GM19240 (cell line): Measurements from ENCODE around the gene EFCAB11.
A peak's percentile ranks its signal among the peaks of the same experiment; 100 is the strongest.

Source experiments
- DNase-seq: peaks from one replicate; pipeline ENCODE4 v3.0.0; 2011; ENCODE audit warnings: low spot score; ENCODE audit not compliant: insufficient read length

The EFCAB11 gene

GRCh38 chr14:89823743-89824142 lies 130.8 kb downstream of the EFCAB11 start:
- no peak for DNase-seq

- no peak for DNase-seq
Observed at GRCh38 chr14:89814126-89814525, 140.4 kb downstream of the EFCAB11 start.

DNA sequence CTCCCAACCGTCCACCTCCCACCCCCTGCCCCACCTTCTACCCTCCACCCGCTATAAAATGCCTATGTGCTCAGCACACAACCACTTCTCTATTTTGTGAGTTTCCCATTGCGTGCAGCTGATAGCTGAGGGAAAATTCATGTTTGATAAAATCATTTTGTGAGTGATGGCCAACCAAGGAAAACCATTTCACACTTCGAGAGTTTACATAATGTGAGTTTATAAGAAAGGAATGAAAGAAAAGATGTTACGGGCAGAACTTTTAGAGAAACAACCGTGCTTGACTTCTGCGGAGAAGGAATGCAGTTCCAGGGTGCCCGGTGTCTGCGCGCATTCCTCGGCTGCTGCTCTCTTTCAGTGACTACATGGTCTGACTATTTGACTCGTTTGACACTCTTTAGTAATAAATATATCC lies 140.9 kb downstream of the EFCAB11 start:
- DNase-seq, result no peak

- no peak for DNase-seq
Observed at GRCh38 chr14:89811954-89812575, 142.5 kb downstream of the EFCAB11 start.

DNA sequence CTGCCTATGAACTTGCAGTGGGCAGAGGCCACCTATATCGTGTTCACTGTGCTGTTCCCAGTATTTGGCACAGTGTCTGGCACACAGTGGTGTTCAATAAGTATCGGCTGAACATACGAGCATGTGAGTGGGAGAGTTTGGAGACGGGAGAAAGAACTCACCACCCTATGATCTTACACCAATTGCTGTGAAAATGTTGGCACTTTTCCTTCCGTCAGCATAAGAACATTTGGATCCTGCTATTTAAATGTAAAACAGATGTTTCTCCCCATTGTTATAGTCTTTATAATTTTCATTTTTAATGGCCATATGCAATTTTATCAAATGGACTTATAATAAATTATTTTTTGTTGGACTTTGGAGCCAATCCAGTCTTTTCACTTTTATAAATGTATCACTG lies 144.4 kb downstream of the EFCAB11 start:
- no peak for DNase-seq

DNA sequence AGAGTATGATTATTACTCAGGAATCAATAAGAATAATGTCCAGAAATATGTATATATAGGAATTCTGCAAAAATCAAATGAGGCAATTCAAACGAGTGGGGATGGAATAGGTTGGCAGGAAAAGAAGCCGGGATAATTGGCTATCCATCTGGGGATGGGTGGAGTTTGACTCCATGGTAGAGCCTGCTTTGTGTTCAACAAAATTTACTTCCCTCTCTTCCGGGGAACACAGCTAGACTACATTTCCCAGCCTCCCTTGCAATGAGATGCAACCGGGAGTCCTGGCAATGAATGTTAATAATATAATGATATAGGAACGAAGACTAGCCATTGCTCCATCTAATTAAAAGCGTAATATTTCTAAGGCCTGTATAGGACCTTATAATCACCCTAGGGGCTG lies 146.6 kb downstream of the EFCAB11 start:
- DNase-seq, result no peak

DNA sequence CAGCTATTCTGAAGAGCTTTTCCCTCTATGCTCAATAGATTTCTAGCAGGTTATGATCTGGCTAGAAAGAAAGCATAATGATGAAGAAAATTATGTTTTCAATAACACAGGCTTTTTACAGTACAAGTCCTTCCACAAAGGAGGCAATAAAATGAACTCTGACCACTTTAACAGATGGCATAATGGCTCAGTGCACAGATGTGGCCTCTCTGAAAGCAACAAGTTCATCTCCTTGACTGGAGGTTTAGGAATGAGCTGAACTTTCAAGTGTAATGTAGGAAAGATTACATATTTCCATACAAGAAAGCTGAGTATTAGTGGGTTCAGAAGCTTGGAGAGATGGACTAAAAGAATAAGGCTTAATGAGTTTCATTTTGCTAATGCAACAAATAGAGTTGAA lies 147.4 kb downstream of the EFCAB11 start:
- no peak for DNase-seq

GRCh38 chr14:89806451-89806850 lies 148.1 kb downstream of the EFCAB11 start:
- no peak for DNase-seq

GRCh38 chr14:89805501-89805900 lies 149.0 kb downstream of the EFCAB11 start:
- DNase-seq, result no peak

DNA sequence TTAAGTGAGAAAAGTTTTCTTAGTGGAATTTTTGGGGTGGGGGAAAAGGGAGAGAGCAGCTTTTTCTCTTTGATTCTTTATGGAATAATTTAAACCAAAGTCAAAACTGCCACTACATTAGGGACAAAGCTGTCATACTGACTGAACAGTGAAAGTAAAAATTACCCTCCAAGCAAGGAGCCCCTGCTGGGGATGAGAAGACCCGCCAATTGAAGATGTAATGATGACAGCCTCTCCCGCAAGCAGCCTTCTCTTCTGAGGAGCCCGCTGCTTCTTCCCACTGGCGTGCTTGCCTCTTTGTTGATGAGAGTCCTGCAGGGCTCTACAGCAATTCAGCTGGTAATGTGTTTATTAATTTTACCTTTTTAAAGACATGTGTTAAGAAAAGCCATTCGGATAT lies 151.0 kb downstream of the EFCAB11 start:
- no peak for DNase-seq

GRCh38 chr14:89801136-89801535 lies 153.4 kb downstream of the EFCAB11 start:
- DNase-seq, result no peak

GRCh38 chr14:89798212-89798773 lies 156.2 kb downstream of the EFCAB11 start:
- DNase-seq, result no peak

DNA sequence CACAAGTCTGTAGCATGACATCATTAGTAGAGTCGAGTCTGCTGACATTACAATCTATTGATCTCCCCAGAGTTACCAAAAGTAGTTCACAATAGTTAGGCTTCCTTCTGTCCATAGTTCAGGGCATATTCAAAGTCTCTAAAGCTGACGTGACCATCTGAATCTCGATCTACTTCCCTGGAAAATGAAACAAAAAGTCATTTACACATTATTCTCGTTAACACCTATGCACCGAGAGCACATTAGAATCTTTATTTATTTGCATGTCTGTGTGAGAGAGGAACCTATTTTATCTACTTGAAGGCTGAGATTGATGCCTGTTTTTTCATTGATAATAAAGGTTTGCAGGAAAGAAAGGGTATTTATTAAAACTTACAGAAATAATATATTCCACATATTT lies 157.4 kb downstream of the EFCAB11 start:
- no peak for DNase-seq

DNA sequence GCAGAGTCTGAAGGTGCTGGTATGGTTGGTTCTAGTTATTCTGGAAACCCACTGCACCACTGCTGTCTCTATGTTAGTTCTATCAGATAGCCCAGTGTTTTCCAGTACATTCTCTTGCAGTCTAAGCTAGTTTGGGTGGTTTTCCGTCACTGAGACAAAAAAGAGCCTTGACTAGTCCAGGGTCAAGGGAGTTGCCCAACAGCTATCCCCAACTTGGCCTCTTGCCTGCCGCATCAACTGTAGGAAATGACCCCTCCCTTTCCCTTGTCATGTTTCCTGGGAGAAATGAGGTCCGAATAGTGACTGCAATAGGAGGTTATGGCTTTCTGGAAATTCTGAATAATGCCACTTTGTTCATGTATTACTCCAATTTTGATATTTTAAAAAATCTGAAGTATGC lies 160.4 kb downstream of the EFCAB11 start:
- DNase-seq, result no peak

GRCh38 chr14:89793367-89793716 lies 161.2 kb downstream of the EFCAB11 start:
- DNase-seq, result no peak

GRCh38 chr14:89792489-89793366 lies 161.8 kb downstream of the EFCAB11 start:
- no peak for DNase-seq

DNA sequence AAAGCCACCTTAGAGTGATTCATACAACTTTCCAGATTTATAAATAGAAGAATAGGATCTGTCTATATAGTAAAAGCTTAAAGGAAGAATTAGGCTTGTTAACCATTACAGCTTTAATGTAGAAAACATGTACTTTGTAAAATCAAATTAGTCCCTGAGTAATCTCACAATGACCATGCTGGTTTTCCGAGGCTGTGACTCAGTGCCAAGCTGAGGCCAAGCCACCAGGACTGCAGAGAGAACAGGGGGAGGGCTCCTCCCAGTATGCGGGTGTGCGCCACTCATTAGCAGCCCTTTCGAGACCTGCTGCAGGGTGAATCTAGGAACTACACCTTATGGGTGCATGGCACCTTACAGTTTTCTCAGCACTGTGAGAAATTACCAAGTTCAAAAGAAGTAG lies 167.0 kb downstream of the EFCAB11 start:
- no peak for DNase-seq

DNA sequence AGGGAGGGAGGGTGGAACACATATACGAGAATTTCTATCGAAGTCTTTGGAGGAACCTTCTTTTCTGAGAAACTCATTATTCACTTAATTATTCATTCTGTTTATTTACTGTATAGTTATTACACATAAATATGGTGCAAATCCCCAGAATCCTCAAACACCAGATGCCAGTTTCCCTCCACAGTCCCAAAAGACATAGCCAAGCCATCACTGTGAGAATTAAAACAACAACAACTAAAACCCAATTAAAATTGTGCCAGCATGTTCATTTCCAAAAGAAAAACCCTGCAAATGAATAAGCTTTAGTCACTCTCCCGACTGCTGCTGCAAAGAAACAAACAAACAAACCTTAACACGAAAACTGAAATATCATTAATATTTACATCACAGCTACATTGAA lies 173.5 kb downstream of the EFCAB11 start:
- DNase-seq, result no peak

GRCh38 chr14:89779707-89780106 lies 174.8 kb downstream of the EFCAB11 start:
- no peak for DNase-seq

DNA sequence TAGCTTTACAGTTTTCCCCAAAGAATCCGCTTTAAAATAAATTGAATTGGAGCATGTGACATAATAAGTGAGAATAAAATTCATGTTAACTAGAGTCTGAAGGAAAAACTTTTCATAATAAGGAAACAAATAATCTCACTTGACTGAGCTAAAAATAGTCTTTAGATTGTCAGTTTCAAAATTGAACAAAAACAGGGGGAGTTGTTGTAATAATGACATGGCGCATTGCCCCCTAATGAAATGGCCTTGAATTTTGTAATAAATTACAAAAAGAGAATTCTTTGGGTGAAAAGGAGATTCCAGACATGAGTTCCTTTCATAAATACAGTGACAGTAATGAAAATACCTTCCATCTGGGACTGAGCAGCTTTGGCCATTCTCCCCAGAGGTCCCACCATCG lies 178.6 kb downstream of the EFCAB11 start:
- DNase-seq, result no peak

- no peak for DNase-seq
Observed at GRCh38 chr14:89775151-89775550, 179.4 kb downstream of the EFCAB11 start.

DNA sequence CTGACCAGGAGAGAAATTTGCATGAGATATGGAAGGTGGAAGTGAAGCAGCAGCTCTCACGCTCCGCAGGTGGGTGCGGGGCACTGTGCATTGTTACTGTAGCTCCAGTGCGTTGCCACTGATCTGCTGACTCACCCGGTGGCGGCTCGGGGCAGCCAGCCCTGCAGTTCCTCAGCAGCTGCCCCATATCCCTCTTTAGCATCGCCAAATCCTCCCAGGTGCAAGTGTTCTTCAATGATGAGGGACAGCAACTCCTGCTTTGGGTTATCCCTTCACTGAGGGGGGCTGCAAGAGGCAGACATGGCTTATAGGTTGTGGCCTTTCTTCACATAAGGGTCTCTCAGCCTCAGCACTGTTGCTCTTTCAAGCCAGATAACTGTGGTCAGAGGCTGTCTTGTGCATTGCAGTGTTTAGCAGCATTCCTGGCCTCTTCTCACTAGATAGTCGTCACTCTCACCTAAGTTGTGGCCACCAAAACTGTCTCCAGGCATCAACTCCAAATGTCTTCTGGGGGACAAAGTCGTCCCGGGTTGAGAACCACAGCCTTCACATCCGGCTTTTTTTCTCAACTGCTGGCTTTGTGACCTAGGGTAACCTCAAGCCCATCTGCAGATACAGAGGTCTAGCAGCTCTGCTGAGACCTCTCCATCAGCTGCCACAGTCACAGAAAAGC lies 180.8 kb downstream of the EFCAB11 start:
- peak; percentile 46 for DNase-seq
